ENCODE results near the gene MLXIP. TPM values are rescaled to one million over a fixed set of nuclear protein-coding genes. Genes with fewer than 3 reads are reported as not detected.

MLXIP gene
- total RNA-seq, 2 experiments from 2014 or later, result 27.5 to 44.7 TPM

DNA sequence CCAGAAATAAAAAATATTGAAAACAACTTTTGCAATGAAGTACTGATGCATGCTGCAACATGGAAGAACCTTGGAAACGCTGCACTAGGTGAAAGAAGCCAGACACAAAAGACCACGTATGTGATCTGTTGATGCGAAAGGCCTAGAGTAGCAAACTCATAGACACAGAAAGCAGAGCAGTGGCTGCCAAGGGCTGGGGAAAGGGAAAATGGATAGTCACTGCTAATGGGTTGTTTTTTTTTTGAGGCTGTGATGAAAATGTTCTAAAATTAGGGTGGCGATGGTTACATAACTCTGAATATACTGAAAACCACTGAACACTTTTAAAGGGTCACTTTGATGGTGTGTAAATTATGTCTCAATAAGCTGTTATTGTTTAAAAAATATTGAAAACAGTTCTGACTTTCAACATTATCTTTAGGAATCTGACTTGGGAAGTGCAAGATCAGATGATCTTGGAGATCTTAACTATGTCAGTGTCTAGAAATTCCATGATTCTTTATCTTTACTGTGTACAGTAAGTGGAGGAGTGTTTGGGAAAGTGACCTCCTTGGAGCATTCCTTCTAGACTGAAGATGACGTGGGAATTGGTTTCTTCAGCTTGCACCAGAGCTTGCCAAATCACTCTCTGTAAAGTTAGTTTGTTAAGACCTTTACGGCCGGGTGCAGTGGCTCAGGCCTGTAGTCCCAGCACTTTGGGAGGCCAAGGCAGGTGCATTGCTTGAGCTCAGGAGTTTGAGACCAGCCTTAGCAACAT is 12.4 kb downstream of the MLXIP start:
- TF ChIP-seq CTCF (conservative IDR thresholded peaks at IDR 0.05; ENCODE audit: low read length), result no peak
- no peak for TF ChIP-seq EZH2phosphoT487 (IDR thresholded peaks at IDR 0.05; ENCODE audit: borderline replicate concordance, low read depth, low read length)

GRCh38 chr12:122093098-122093883 is 14.7 kb downstream of the MLXIP start:
- ChIA-PET POLR2A (no interaction called here), CTCF (ENCODE audit: unreplicated experiment) (no interaction called here)
- Histone ChIP-seq H3K9me2 (ENCODE audit: insufficient read depth, low read length) (no peaks in the 10 kb centered on the region), H3K4me1 (ENCODE audit: insufficient read depth, low read length, poor library complexity, severe bottlenecking) (peaks cover 13% of the 10 kb centered on the region), H3K9me3 (ENCODE audit: low read length) (peaks cover 13% of the 10 kb centered on the region; the same call in 1 of the 2 replicates), H3K4me3 (ENCODE audit: low read depth, low read length, poor library complexity, severe bottlenecking) (no peak overlapping the region), H4K20me1 (ENCODE audit: insufficient read depth, low read length) (no peaks in the 10 kb centered on the region; the same call in 1 of the 2 replicates), H3K36me3 (ENCODE audit: insufficient read depth, low read length) (peaks cover 26% of the 10 kb centered on the region), H3K27ac (ENCODE audit: low read depth, low read length, poor library complexity, severe bottlenecking) (no peak overlapping the region), H3K4me2 (ENCODE audit: low read length) (no peak overlapping the region), H3K79me2 (ENCODE audit: insufficient read depth, low read depth, low read length) (peaks cover 41% of the 10 kb centered on the region; the same call in 1 of the 2 replicates), H2AFZ (ENCODE audit: low read length) (no peak overlapping the region)
- intact Hi-C loops (cut with micrococcal nuclease; ENCODE audit: unreplicated experiment), result no loop called here
- TF ChIP-seq EZH2phosphoT487 (IDR thresholded peaks at IDR 0.05; ENCODE audit: borderline replicate concordance, low read depth, low read length) (no peak), CTCF (conservative IDR thresholded peaks at IDR 0.05; ENCODE audit: low read length) (no peak)
- no TSS peak for BruUV-seq (replicated peaks)
- no peak for DNase-seq (ENCODE audit: low spot score)

More for the DNA sequence above, 12.4 kb downstream of the MLXIP start:
- H3K36me3 ChIP-seq (ENCODE audit: insufficient read depth, low read length), result peaks cover 40% of the 10 kb centered on the region
- H3K9me3 ChIP-seq (ENCODE audit: low read length), result peaks cover 13% of the 10 kb centered on the region; the same call in 1 of the 2 replicates
- intact Hi-C loops (cut with micrococcal nuclease; ENCODE audit: unreplicated experiment), result no loop called here
- H4K20me1 ChIP-seq (ENCODE audit: insufficient read depth, low read length), result no peaks in the 10 kb centered on the region
- no peak overlapping the region for H3K4me2 ChIP-seq (ENCODE audit: low read length)
- POLR2A ChIA-PET, result interaction anchor here (1.2 to 1.3 kb wide), 2 partner anchors 10 to 13 kb away, joined by 3 to 6 read pairs; partner anchors contain the start of gene MLXIP
- peaks cover 13% of the 10 kb centered on the region for H3K4me1 ChIP-seq (ENCODE audit: insufficient read depth, low read length, poor library complexity, severe bottlenecking)
- CTCF ChIA-PET (ENCODE audit: unreplicated experiment), result no interaction called here
- H3K4me3 ChIP-seq (ENCODE audit: low read depth, low read length, poor library complexity, severe bottlenecking), result no peak overlapping the region
- H3K9me2 ChIP-seq (ENCODE audit: insufficient read depth, low read length), result no peaks in the 10 kb centered on the region
- DNase-seq (ENCODE audit: low spot score), result no peak
- no peak overlapping the region for H3K27ac ChIP-seq (ENCODE audit: low read depth, low read length, poor library complexity, severe bottlenecking)
- peaks cover 41% of the 10 kb centered on the region; the same call in 1 of the 2 replicates for H3K79me2 ChIP-seq (ENCODE audit: insufficient read depth, low read depth, low read length)
- H2AFZ ChIP-seq (ENCODE audit: low read length), result no peak overlapping the region
- BruUV-seq (replicated peaks), result no TSS peak

All from OCI-LY7 (cell line).